Activated CD4-positive, alpha-beta T cell treated with anti-CD3 and anti-CD28 coated beads, Interleukin-2, amount 50 U/mL, for 24 hours (primary cell): ENCODE data around the gene SGSH.
A peak's percentile ranks its signal among the peaks of the same experiment; 100 is the strongest.
"Not testable (repeated sequence)": the region's sequence is repeated elsewhere in the genome, so short reads cannot be mapped to it uniquely, and the experiment has no call there.

Experiments
- DNase-seq, 2 donors: peaks; one replicate each; pipeline ENCODE4 v3.0.0-alpha.2; 2020; ENCODE audit warnings: low read depth in 1 of 2, low spot score in 1 of 2

SGSH gene

GRCh38 chr17:80212109-80212508 is 8.0 kb downstream of the SGSH start:
- DNase-seq, result no peak

DNA sequence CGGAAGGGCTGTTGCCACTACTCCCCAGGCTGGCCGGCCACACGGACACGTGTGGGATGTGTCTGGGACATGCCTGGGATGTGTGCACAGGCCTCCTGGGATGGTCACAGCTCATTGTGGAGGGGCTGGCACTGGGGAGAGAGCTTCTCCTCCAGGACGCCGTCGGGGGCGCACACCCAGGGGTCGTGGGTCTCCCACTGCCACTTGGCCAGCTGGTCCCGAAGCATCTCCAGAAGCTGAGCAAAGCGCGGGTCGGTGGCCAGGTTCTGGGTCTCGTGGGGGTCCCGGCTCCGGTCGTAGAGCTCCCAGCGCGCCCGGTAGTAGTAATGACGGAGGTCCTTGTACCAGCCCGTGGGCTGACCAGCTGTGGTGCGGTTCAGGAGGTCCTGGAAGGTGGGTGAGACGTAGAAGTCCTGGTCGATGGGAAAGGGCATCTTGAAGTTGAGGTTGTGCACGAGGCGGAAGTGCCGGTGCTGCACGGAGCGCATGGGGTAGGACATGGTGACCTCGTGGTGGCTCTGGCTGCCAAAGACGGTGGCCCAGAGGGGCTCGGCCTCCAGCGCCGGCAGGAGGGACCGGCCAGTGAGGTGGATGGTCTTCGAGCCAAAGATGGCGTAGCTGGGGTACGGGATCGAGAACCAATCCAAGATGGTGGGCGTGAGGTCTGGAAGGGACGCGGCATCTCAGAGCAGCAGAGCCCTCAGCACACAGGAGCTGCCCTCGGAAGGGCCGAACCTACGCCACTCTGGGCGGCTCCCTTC is 9.6 kb downstream of the SGSH start:
- no peak for DNase-seq

DNA sequence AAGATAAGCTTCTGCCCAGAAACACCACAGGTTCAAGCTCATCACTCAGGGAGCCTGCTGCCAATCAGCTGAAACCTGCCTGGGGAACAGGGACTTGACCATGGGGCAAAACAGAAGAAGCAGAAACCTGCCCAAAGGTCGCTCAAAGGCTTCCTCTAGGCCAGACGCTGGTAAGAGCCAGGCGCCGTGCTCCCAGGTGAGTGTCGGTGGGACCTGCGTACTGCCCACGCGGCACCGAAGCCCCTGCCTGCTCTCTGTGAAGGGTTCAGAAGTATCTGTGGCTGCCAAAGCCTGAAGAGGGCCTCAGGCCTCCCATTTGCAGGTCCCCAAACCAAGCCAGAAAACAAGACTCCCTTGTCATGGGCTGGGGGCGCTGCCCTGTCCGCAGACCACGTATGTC is 10.4 kb downstream of the SGSH start:
- DNase-seq, result no peak

DNA sequence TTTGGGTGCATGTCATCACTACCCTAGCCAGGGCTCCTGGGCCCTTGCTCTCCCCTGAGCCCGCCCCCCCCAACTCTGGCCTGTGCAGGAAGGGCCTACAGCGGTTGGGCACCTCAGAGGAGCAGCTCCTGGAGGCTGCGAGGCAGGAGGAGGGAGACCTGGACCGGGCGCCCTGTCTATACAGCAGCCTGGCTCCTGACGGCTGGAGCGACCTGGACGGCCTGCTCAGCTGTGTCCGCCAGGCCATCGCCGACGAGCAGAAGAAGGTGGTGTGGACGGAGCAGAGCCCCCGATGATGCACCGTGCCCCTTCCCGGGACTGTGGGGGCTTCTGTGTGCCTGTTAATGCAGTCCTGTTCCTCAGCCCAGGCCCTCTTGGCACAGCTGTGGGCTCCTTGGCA is 12.1 kb downstream of the SGSH start:
- DNase-seq, result no peak

DNA sequence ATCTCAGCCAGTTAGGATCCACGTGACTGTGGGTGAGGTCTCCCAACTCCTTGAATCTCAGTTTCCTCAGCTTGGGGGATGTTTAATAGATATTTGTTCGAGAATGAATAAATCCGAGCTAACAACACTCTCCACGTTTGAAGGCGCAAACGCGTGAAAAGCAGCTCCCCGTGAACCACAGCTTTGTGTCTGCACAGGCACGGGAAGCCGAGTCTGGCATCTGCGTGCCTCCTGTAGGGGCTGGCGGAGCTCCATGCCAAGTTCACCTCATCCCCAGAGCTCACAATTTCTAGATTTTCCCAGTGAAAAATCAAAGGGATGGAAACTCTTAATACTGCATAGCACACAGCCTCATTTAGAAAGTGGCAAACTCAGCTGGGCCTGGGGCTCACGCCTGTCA is 14.3 kb downstream of the SGSH start:
- no peak for DNase-seq

GRCh38 chr17:80204626-80205468 is 15.3 kb downstream of the SGSH start:
- DNase-seq, result no peak

- no peak for DNase-seq
Measured at GRCh38 chr17:80203471-80203963, 16.6 kb downstream of the SGSH start.

GRCh38 chr17:80202197-80202596 is 17.9 kb downstream of the SGSH start:
- no peak for DNase-seq

DNA sequence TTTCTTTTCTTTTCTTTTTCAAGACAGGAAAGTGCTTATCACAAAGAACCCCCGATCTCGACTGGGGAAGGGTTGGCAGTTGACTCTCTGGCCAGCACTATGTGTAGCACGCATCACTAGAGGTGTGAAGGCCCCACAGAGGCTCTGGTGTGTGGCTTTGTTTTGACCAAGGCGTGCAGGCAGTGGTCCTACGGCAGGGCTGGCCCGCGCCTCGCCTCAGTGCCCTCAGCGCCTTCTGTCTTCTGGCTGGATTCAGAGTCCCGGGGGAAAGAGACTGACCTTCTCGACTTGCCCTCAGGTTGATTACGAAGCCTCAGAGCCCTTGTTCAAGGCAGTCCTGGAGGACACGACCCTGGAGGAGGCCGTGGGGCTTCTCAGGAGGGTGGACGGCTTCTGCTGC is 18.7 kb downstream of the SGSH start:
- no peak for DNase-seq

DNA sequence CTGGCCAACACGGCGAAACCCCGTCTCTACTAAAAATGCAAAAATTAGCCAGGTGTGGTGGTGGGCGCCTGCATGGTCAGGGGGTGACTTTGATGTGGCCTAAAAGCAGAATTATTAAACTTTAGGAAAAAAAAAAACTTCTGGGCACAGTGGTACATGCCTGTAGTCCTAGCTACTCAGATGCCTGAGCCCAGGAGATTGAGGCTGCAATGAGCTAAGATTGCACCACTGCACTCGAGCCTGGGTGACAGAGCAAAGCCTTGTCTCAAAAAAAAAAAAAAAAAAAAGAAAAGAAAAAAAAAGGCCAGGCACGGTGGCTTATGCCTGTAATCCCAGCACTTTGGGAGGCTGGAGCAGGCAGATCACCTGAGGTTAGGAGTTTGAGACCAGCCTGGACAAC is 20.8 kb downstream of the SGSH start:
- not testable (repeated sequence) for DNase-seq

GRCh38 chr17:80198144-80198661 is 21.9 kb downstream of the SGSH start:
- DNase-seq, result no peak

DNA sequence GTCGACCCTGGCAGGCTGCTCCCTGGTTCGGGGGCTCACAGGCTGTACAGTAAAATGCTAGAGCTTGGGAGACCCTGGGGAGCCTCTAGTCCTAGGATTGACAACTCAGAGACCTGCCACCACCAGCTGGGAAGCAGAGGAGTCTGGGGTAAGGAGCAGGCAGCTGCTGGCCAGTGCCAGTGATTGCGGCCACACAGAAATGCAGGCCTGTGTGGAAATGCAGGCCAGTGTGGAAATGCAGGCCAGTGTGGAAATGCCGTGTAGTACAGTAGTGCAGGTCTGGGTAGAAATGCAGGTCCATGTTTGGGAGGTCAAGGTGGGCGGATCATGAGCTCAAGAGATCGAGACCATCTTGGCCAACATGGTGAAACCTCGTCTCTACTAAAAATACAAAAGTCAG is 23.5 kb downstream of the SGSH start:
- no peak for DNase-seq

GRCh38 chr17:80195671-80196529 is 24.2 kb downstream of the SGSH start:
- DNase-seq, result peak; percentile 37 to 48

GRCh38 chr17:80195141-80195540 is 25.0 kb downstream of the SGSH start:
- no peak for DNase-seq

- DNase-seq, result no peak
Measured at GRCh38 chr17:80191865-80192661, 28.1 kb downstream of the SGSH start.

DNA sequence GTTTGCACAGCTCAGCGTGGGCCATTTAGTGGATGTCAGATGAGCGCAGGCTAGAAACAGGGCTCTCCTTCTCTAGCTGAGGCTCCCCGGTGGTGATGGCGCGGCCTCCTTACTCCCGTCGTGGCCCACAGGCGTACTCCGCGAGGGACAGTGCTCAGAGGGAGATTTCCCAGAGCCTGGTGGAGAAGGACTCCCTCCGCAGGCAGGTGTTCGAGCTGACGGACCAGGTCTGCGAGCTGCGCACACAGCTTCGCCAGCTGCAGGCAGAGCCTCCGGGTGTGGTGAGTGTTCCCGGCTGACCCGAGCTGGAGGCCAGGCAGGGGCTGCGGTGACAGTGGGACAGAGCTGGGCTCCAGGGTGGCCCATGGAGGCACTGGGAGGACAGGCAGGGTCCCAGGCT is 28.9 kb downstream of the SGSH start:
- no peak for DNase-seq

DNA sequence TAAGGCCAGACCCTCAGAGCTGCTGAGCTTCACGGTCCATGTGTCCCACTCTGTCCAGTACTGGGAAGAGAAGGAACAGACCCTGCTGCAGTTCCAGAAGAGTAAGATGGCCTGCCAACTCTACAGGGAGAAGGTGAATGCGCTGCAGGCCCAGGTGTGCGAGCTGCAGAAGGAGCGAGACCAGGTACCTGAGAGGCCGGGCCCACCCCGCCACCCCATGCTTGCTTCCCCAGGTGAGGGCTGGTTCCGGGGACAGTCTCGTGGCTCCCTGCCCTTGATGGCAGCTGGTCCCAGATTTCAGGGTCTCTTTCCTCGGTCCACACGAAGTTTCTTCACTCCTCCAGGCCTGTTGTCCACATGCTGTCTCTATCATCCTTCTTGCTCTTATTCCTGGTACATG is 29.4 kb downstream of the SGSH start:
- DNase-seq, result no peak

DNA sequence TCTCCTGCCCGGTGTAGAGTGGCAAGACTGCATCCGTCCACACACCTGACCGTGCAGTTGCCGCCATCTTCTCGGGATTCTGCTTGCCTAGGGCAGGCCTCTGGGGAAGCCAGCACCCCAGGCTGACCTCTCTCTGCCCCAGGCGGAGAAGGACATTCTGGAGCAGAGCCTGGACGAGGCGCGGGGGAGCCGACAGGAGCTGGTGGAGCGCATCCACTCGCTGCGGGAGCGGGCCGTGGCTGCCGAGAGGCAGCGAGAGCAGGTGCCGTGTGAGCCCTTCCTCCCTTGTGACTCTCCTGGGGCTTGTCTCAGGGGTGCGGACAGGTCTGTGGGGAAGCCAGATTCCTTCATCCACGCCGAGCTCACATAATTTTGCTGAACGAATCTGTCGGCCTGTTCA is 30.5 kb downstream of the SGSH start:
- DNase-seq, result no peak

- DNase-seq, result no peak
Measured at GRCh38 chr17:80187515-80187941, 32.6 kb downstream of the SGSH start.

GRCh38 chr17:80187090-80187489 is 33.0 kb downstream of the SGSH start:
- DNase-seq, result no peak
